Upper lobe of left lung (tissue), 6 donors: ENCODE data around the gene SART3. TPM values are rescaled to one million over a fixed set of nuclear protein-coding genes. Genes with fewer than 3 reads are reported as not detected.

Experiments
- ATAC-seq, 2 donors: fragments of 200-7000 bp; cut with Tn5 transposase; one replicate each; pipeline ENCODE4 v1.9.1; 2022; ENCODE audit warnings: mild to moderate bottlenecking in 2 of 2, moderate library complexity in 2 of 2; ENCODE audit not compliant: low FRiP score in 2 of 2
- DNase-seq, 2 donors: peaks; one replicate each; pipeline ENCODE4 v3.0.0-alpha.2; 2019 to 2020
- H3K27ac ChIP-seq, 4 donors: fragments of 200-600 bp; sonication (generic); one replicate each; pipeline ENCODE4 v1.5.1; 2016 to 2019
- H3K27me3 ChIP-seq, 4 donors: fragments of 200-600 bp; sonication (generic); one replicate each; pipeline ENCODE4 v1.5.1; 2017 to 2019
- H3K36me3 ChIP-seq, 4 donors: fragments of 200-600 bp; sonication (generic); one replicate each; pipeline ENCODE4 v1.5.1; 2016 to 2019
- H3K4me1 ChIP-seq, 4 donors: fragments of 200-600 bp; sonication (generic); one replicate each; pipeline ENCODE4 v1.5.1; 2018 to 2019
- H3K4me3 ChIP-seq, 4 donors: fragments of 200-600 bp; sonication (generic); one replicate each; pipeline ENCODE4 v1.5.1; 2017 to 2019; ENCODE audit warnings: mild to moderate bottlenecking in 2 of 4, moderate library complexity in 1 of 4
- H3K9me3 ChIP-seq, 4 donors: fragments of 200-600 bp; sonication (generic); one replicate each; pipeline ENCODE4 v1.5.1; 2018 to 2019
- CTCF ChIP-seq, 6 experiments: fragments of 450-650 bp in 4 of 6; fragments of 200-600 bp in 2 of 6; sonication (generic) in 2 of 6; IDR thresholded peaks; one replicate each; pipeline ENCODE4 v1.5.1; 2016 to 2019; ENCODE audit warnings: antibody characterized with exemption in 6 of 6
- EP300 ChIP-seq, 4 donors: sonication (generic); formaldehyde crosslinking; IDR thresholded peaks; one replicate each; pipeline ENCODE4 v1.5.1; 2017; ENCODE audit warnings: antibody characterized with exemption in 4 of 4, control low read depth in 2 of 4
- POLR2A ChIP-seq, 4 donors: fragments of 450-650 bp; IDR thresholded peaks; one replicate each; pipeline ENCODE4 v1.5.1; 2016 to 2017; ENCODE audit warnings: antibody characterized with exemption in 4 of 4, mild to moderate bottlenecking in 2 of 4
- POLR2AphosphoS5 ChIP-seq, 2 donors: sonication (generic); formaldehyde crosslinking; IDR thresholded peaks; one replicate each; pipeline ENCODE4 v1.5.1; 2017; ENCODE audit warnings: antibody characterized with exemption in 2 of 2
- WGBS, 2 donors: methylation state at CpG; one replicate each; pipeline ENCODE4 v1.1.5; 2017 to 2018; 5-methylcytosine and 5-hydroxymethylcytosine counted together
- total RNA-seq, 6 donors: library from RNA; depleted of rRNA in 4 of 6; stranded (reverse); fragments of >200 nt in 4 of 6; gene quantifications; one replicate each; pipeline versions ENCODE4 v1.1.0 to v1.2.1, GENCODE V29; 2016 to 2021
- donor health status: DM: no; HTN: no; CAD: no; lungs with moderate emphysema.
- donor health status: DM: no; HTN: yes; CAD: no; lungs with severe emphysema.

SART3 gene
- total RNA-seq, 6 donors from 2014 or later, result 36.9 to 235 (median 63.9) TPM

GRCh38 chr12:108484431-108484830 lies 76.5 kb downstream of the SART3 start:
- Histone ChIP-seq H3K4me1 (no peaks in the 10 kb centered on the region), H3K27me3 (no peaks in the 10 kb centered on the region), H3K27ac (no peak overlapping the region), H3K9me3 (peaks cover 0 to 4% (median 0%) of the 10 kb centered on the region in 4 donors), H3K36me3 (no peaks in the 10 kb centered on the region), H3K4me3 (no peak overlapping the region)
- 81 to 90% methylated on average over 2 of the region's 2 CpGs for whole genome bisulfite sequencing, 2 donors
- ATAC-seq (no peak), DNase-seq (no peak)
- TF ChIP-seq CTCF (IDR thresholded peaks at IDR 0.05) (no peak), POLR2A (IDR thresholded peaks at IDR 0.05) (no peak), POLR2AphosphoS5 (IDR thresholded peaks at IDR 0.05) (no peak), EP300 (IDR thresholded peaks at IDR 0.05) (no peak)

GRCh38 chr12:108483213-108484059 lies 77.5 kb downstream of the SART3 start:
- WGBS, 2 donors, result 67 to 74% methylated on average over 6 of the region's 6 CpGs
- no peak for DNase-seq
- Histone ChIP-seq H3K4me3 (no peak overlapping the region), H3K9me3 (peaks cover 0 to 4% (median 0%) of the 10 kb centered on the region in 4 donors), H3K4me1 (no peaks in the 10 kb centered on the region), H3K36me3 (no peaks in the 10 kb centered on the region), H3K27me3 (no peaks in the 10 kb centered on the region), H3K27ac (no peak overlapping the region)
- TF ChIP-seq CTCF (IDR thresholded peaks at IDR 0.05), result no peak
- no peak for ATAC-seq

- no peak for DNase-seq
- WGBS, 2 donors, result 59 to 73% methylated on average over 11 of the region's 11 CpGs
- no peaks in the 10 kb centered on the region for H3K4me1 ChIP-seq
- H3K36me3 ChIP-seq, result no peaks in the 10 kb centered on the region
- no peak overlapping the region for H3K27ac ChIP-seq
- no peak overlapping the region for H3K4me3 ChIP-seq
- no peaks in the 10 kb centered on the region for H3K27me3 ChIP-seq
- ATAC-seq, result no peak
- TF ChIP-seq CTCF (IDR thresholded peaks at IDR 0.05), result no peak
- TF ChIP-seq POLR2AphosphoS5 (IDR thresholded peaks at IDR 0.05), result no peak
- no peak for TF ChIP-seq EP300 (IDR thresholded peaks at IDR 0.05)
- TF ChIP-seq POLR2A (IDR thresholded peaks at IDR 0.05), result no peak
- H3K9me3 ChIP-seq, result peaks cover 0 to 2% (median 0%) of the 10 kb centered on the region in 4 donors
These were observed 78.2 kb downstream of the SART3 start for GRCh38 chr12:108482717-108483212.

- no peaks in the 10 kb centered on the region for H3K36me3 ChIP-seq
- no peaks in the 10 kb centered on the region for H3K27me3 ChIP-seq
- H3K9me3 ChIP-seq, result no peaks in the 10 kb centered on the region
- no peaks in the 10 kb centered on the region for H3K4me1 ChIP-seq
- WGBS, 2 donors, result 68 to 72% methylated on average over 6 of the region's 6 CpGs
- H3K4me3 ChIP-seq, result no peak overlapping the region
- ATAC-seq (no peak), DNase-seq (no peak)
- no peak overlapping the region for H3K27ac ChIP-seq
- TF ChIP-seq POLR2A (IDR thresholded peaks at IDR 0.05) (no peak), POLR2AphosphoS5 (IDR thresholded peaks at IDR 0.05) (no peak), CTCF (IDR thresholded peaks at IDR 0.05) (no peak), EP300 (IDR thresholded peaks at IDR 0.05) (no peak)
These were observed 81.5 kb downstream of the SART3 start for GRCh38 chr12:108479364-108480070.
